HG03457 (cell line): ENCODE data around the gene GBA2.

ENCODE experiments used
- ATAC-seq: cut with Tn5 transposase; IDR thresholded peaks from one replicate; pipeline ENCODE4 v1.9.1; 2021; ENCODE audit warnings: moderate number of reproducible peaks; ENCODE audit not compliant: unreplicated experiment

GBA2 gene

DNA sequence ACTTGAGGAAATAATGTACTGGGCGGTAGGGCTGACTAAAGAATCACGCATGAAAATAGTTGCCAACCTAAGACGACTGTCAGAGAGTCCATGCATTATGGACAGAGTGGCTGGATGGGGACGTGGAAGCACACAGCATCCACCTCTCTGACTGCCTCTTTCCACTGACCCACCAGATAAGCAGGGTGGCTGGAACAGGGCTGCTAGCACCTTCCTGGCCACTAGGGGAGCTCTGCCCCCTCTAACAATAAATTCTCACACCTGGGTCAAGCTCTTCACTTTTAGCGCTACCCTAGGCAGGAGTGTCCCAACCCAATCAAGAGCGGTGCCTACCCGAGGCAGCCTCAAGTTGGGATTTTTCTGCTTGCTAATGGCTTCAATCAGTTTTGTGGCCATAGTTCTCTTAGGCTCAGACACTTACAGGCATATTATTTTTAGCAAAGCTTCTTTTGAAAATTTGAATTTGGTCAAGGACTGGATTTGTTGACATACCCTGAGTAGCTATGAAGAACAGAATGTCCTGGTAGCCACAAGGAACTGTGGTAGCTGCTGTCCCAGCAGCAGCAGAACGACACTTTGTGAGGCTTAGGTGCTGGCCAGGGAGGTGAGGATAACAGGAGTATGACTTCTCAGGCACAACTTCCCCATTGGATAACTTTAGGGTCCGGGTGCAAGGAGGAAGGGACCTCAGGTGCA lies 52.4 kb downstream of the GBA2 start:
- no peak for ATAC-seq

GRCh38 chr9:35695943-35696401 lies 53.1 kb downstream of the GBA2 start:
- no peak for ATAC-seq

DNA sequence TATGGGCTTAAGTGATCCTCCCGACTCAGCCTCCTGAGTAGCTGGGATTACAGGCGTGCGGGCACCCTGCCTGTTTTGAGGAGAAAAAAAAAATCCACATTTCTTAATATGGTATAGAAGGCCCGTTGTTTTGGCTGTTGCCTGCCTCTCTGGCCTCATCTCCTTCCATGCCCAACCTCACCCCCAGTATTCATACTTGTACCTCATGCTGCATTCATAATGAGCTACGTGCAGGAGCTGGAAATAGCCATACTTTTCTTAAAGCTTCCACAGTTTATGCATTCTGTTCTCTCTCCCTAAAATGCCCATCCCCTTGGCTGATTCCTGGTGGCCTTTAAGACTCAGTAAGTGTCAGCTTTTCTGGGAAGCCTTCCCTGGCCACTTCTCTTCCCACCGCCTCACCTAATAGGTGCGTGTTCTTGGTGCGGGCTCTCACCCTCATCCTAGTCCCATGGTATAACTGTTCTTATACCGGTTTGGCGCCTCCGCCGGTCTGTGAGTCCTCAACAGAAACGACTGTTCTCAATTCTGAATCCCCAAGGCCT lies 57.2 kb downstream of the GBA2 start:
- no peak for ATAC-seq

DNA sequence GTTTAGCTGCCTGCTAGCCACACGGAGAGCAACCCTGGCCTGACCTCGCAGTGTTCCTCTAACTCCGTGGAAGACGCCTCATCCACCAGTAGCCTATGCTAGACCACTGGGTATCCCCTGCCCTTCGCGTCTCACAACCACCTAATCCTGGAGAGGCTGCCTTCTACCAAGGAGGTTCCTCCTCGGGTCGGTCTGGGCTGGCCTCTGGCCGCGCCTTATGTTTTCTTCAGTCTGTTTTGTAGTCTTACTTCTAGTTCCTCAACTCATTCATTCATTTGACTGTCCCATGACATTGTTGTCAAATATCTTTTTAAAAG lies 57.7 kb downstream of the GBA2 start:
- ATAC-seq, result no peak

GRCh38 chr9:35690614-35691333 lies 58.3 kb downstream of the GBA2 start:
- no peak for ATAC-seq

DNA sequence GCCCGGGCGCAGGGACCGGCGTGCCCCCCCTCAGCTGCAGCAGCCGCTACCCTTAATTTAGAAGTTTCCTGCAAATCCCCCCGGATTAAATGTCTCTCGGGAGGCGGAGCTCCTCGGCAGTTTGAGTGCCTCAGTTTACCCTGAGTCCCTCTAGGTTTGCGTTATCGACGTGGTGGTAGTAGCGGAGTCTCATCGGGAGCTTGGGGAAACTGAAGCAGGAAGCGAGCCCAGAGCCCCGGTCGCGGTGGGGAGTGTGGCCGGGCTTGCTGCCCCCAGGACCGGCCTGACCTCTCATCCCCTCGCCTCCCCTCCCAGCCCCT lies 58.8 kb downstream of the GBA2 start:
- ATAC-seq, result no peak

DNA sequence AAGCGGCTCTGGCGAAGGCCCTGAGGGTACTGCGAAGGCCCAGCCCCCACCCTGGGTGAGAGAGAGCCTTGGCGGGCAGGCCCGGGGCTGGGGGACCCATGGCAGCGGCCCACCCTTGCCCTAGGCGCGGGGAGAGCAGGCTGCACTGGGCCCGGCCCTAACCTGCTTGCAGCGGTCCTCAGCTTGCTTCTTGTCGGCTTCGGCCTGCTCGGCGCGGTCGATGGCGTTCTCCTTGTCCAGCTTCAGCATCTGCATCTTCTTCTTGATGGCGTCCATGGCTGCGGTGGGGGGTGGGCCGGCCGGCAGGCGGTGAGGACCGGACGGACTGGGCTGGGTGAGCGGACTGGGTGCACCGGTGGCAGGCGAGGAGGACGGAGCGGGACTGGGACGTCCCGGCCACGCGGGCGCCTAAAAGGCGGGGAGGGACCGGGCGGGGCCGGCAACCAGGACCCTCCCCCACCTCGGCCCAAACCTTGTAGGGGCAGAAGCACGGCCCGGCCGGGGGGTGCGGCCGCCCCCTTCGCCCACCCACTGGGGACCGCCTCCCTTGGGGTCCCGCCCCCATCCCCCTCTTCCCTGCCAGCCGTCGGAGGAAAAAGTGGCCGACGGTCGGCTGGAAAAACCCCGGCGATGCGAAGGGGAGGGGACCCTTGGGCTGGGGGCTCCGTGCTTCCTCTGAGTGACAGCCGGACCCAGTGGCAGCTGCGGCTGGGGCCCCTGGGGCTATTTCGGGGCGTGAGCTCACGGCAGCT lies 59.3 kb downstream of the GBA2 start, which contains the start of gene TPM2:
TSS of gene TPM2 (minus strand) at position 384 of the 752 bp plus-strand sequence. CDS start at position 276, 108 bp downstream.
- no peak for ATAC-seq

DNA sequence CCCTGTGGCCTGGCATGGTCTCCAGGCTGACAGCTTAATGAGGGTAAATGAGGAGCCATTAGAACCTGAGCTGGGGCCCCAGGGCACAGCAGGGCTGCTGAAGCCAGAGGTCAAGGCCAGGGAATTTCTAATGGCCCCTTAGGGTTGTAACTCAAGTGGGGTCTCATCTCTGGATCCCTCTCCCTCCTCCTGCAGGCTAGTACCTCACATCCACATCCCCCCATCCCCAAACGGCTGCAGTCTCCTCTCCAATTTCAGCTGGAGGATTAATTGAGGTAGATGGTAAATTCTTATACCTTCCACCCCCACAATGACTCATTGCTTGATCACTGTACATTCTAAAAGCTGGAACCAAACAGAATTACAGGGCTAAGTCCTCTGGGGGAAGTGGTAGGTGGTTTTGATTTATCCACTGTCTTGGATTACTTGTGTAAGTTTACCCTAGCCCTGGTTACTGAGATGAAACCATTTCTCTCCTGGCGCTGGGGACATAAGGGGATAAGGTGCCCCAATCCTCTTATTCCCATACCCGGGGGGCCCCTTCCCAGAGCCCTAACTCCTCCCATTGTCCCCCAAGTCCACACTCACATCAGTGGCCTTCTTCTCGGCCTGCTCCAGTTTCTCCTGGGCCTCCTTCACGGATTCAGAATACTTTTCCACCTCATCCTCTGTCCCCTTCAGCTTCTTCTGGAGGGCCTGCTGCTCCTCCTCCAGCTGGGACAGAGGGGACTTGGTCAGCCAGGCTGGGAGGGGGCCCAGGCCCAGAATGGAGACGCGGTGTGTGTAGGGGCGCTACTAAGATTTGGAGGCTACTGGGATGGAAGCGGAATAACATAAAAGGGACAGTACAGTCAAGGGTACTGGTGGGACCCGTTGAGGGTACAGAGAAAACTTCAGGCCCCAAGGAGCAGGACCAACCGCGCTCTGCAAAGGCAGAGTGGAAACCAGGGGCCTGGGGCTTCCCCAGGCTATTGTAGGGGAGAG lies 60.2 kb downstream of the GBA2 start:
- ATAC-seq, result no peak

DNA sequence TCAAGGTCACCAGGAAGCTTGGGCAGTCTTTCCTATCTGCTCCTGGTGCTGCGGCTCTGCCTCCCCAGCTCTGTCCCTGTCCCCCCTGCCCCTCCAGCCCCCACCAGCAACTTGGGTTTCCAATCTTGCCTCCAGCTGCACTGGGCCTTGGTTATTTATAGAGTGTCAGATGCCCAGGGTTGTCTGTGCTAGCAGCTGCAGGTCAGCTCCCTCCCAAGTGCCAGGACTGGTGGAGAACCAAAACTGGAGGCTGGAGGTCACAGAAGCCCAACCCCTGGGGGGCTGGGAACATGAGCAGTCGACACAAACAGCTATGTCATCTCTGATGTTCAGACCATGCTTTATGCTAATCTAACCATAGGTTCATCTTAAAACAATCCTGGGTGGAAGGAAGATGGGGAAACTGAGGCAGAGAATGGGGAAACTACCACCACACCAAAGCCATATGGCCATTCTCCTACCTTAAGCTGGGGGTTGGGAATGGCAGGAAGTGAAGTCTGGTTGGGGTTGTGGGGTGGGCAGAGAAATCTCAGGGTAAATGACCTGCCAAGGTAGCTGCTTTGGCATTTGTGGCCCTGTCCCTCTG lies 61.0 kb downstream of the GBA2 start:
- no peak for ATAC-seq

- no peak for ATAC-seq
Observed at GRCh38 chr9:35687306-35687705, 61.7 kb downstream of the GBA2 start.
